ENCODE data around the gene ROBO1. TPM values are rescaled to one million over a fixed set of nuclear protein-coding genes. Genes with fewer than 3 reads are reported as not detected.

Gene ROBO1
- total RNA-seq, 4 donors from 2014 or later, result 12.3 to 112 (median 27.1) TPM

DNA sequence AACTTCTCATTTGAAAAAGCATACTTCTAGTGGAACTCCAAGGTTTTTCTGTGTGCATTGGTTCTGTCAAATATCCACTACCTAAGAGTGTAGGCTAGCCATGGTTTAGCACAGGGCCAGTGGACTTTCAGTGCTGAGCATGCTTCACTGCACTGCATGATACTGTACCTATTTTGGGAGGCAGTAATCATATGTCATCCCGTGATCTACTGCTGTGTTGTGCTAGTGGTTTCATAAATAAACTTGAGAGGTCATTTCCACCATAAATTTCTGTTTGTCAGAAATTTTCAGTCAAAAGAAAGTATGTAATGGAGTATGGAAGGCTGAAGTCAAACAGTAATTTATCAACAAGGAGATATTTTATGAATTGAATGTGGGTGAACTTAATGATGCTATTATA lies 203.6 kb downstream of the ROBO1 start:
- intact Hi-C loops (cut with DNase I; ENCODE audit: low total_unique reads), result no loop called here
- H3K27ac ChIP-seq, result no peak overlapping the region
- H3K36me3 ChIP-seq, result no peaks in the 10 kb centered on the region
- H3K4me1 ChIP-seq, result no peaks in the 10 kb centered on the region
- no peaks in the 10 kb centered on the region for H3K27me3 ChIP-seq
- no peak overlapping the region for H3K4me3 ChIP-seq
- H3K9me3 ChIP-seq, result no peaks in the 10 kb centered on the region
- TF ChIP-seq POLR2A (IDR thresholded peaks at IDR 0.05), result no peak
- TF ChIP-seq, protein P1, sequence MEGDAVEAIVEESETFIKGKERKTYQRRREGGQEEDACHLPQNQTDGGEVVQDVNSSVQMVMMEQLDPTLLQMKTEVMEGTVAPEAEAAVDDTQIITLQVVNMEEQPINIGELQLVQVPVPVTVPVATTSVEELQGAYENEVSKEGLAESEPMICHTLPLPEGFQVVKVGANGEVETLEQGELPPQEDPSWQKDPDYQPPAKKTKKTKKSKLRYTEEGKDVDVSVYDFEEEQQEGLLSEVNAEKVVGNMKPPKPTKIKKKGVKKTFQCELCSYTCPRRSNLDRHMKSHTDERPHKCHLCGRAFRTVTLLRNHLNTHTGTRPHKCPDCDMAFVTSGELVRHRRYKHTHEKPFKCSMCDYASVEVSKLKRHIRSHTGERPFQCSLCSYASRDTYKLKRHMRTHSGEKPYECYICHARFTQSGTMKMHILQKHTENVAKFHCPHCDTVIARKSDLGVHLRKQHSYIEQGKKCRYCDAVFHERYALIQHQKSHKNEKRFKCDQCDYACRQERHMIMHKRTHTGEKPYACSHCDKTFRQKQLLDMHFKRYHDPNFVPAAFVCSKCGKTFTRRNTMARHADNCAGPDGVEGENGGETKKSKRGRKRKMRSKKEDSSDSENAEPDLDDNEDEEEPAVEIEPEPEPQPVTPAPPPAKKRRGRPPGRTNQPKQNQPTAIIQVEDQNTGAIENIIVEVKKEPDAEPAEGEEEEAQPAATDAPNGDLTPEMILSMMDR (IDR thresholded peaks at IDR 0.05), result no peak
- DNase-seq, result no peak

DNA sequence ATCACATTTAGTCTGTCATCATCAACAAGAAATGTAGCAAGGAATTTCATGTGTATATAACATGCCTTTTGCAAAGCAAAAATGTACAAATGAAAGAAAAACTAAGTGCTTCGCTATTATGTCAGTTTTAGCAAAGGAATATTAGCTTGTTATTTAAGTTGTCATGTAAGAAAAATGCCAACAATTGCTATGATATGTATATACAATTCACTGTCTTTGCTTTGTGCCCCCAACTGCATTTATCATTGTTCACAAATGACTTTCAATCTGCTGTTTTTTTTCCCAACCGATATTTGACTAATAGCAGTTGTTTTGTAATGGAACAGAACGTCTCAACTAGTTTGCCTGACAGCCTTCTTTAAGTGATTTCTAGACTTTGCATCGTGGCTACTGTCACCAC lies 207.1 kb downstream of the ROBO1 start:
- Histone ChIP-seq H3K27me3 (no peaks in the 10 kb centered on the region), H3K27ac (no peak overlapping the region), H3K9me3 (no peaks in the 10 kb centered on the region), H3K4me1 (no peaks in the 10 kb centered on the region), H3K36me3 (no peaks in the 10 kb centered on the region), H3K4me3 (no peak overlapping the region)
- DNase-seq, result no peak
- intact Hi-C loops (cut with DNase I; ENCODE audit: low total_unique reads), result no loop called here
- TF ChIP-seq, protein P1 (IDR thresholded peaks at IDR 0.05), result no peak
- no peak for TF ChIP-seq POLR2A (IDR thresholded peaks at IDR 0.05)

DNA sequence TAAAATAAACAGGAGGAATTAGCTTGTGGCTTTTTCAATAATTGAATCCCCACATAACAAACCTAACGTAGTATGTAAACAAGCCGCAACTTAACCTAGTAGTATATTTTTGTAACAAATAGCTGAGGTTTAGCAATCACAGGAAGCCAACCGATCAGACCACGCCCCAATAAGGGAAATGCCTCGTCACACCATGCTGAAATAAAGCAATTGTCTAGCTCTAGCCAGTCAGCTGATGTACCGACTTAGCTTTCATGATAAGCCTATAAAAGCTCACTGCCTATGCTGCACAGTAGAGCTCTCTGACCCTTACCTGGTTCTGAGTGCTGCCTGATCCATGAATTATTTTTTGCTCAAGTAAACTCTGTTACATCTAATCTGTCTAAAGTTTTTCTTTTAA lies 208.9 kb downstream of the ROBO1 start:
- Histone ChIP-seq H3K4me1 (no peaks in the 10 kb centered on the region), H3K4me3 (no peak overlapping the region), H3K36me3 (no peaks in the 10 kb centered on the region), H3K9me3 (no peaks in the 10 kb centered on the region), H3K27me3 (no peaks in the 10 kb centered on the region), H3K27ac (no peak overlapping the region)
- no peak for DNase-seq
- no peak for TF ChIP-seq POLR2A (IDR thresholded peaks at IDR 0.05)
- TF ChIP-seq, protein P1 (IDR thresholded peaks at IDR 0.05), result no peak
- intact Hi-C loops (cut with DNase I; ENCODE audit: low total_unique reads), result no loop called here

DNA sequence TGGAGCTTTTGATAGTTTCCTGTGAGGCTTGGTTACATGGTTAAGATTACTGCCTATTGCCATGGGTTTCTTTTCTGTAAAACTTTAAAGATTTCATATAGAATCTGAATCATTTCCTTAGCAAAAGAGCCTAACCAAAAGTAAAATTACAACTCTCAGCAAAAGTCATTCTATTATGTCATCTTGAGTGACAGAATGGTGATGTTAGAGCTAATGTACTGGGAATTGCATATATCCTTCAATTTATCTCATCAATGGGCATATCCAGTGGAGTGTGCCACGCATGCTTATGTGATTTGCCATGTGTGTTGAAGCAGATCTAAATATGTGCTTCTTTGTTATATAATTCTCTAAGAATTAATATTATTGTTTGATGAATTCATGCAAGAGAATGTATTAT lies 212.1 kb downstream of the ROBO1 start:
- no peak for DNase-seq

DNA sequence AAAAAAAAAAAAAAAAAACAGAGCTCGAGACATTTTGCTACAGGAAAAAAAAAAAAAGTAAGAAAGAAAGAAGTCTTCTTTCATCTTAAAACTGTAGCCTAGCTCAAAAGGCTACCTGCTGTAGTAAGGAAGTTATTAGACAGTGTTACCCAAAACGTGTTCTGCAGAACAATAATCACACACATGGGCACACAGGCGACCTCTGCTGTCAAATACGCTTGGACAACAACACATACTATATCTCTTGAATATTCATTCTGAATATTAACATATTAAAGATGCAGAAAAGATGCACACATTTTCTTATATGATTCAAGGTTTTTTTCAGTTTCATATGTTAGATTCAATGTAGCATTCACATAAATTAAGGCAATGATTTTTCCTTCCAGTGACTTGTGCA lies 215.8 kb downstream of the ROBO1 start:
- intact Hi-C loops (cut with DNase I; ENCODE audit: low total_unique reads), result no loop called here
- H3K4me1 ChIP-seq, result no peaks in the 10 kb centered on the region
- TF ChIP-seq, protein P1 (IDR thresholded peaks at IDR 0.05), result no peak
- no peak for TF ChIP-seq POLR2A (IDR thresholded peaks at IDR 0.05)
- no peaks in the 10 kb centered on the region for H3K27me3 ChIP-seq
- no peaks in the 10 kb centered on the region for H3K36me3 ChIP-seq
- no peak overlapping the region for H3K27ac ChIP-seq
- no peak for DNase-seq
- H3K9me3 ChIP-seq, result no peaks in the 10 kb centered on the region
- H3K4me3 ChIP-seq, result no peak overlapping the region

More for the DNA sequence above, 212.1 kb downstream of the ROBO1 start:
- no peaks in the 10 kb centered on the region for H3K27me3 ChIP-seq
- no peaks in the 10 kb centered on the region for H3K4me1 ChIP-seq
- intact Hi-C loops (cut with DNase I; ENCODE audit: low total_unique reads), result no loop called here
- H3K27ac ChIP-seq, result no peak overlapping the region
- no peak for TF ChIP-seq POLR2A (IDR thresholded peaks at IDR 0.05)
- TF ChIP-seq, protein P1 (IDR thresholded peaks at IDR 0.05), result no peak
- no peaks in the 10 kb centered on the region for H3K36me3 ChIP-seq
- H3K4me3 ChIP-seq, result no peak overlapping the region
- no peaks in the 10 kb centered on the region for H3K9me3 ChIP-seq
